ENCODE data around the gene SLMAP.

DNA sequence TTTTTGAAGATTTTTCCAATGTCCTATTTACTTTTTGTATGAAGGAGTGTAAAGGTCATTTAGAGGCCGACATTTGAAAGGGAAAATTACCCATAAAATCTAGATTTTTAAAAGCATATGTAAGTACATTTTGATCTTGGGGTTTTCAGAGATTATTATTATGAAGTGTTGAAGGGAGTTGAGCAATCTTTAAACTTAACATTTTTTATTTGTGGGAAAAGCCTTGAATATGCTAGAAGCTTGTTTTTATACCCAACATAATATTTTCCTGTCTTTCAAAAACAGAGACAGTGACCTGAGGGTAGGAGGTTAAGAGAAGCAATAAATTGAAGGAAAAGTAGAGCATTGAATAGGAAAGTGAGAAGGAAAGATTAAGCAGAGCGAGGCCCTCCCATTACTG, 85.7 kb downstream of the SLMAP start:
- TF ChIP-seq EGR1 (IDR thresholded peaks at IDR 0.05) (no peak), CEBPB (IDR thresholded peaks at IDR 0.05) (no peak), TCF12 (IDR thresholded peaks at IDR 0.05; ENCODE audit: low read depth) (no peak), EP300 (IDR thresholded peaks at IDR 0.05; ENCODE audit: borderline replicate concordance) (no peak), RAD21 (IDR thresholded peaks at IDR 0.05; ENCODE audit: low read depth) (no peak), TAF1 (IDR thresholded peaks at IDR 0.05; ENCODE audit: low read depth) (no peak)
- TF ChIP-seq, protein P1, sequence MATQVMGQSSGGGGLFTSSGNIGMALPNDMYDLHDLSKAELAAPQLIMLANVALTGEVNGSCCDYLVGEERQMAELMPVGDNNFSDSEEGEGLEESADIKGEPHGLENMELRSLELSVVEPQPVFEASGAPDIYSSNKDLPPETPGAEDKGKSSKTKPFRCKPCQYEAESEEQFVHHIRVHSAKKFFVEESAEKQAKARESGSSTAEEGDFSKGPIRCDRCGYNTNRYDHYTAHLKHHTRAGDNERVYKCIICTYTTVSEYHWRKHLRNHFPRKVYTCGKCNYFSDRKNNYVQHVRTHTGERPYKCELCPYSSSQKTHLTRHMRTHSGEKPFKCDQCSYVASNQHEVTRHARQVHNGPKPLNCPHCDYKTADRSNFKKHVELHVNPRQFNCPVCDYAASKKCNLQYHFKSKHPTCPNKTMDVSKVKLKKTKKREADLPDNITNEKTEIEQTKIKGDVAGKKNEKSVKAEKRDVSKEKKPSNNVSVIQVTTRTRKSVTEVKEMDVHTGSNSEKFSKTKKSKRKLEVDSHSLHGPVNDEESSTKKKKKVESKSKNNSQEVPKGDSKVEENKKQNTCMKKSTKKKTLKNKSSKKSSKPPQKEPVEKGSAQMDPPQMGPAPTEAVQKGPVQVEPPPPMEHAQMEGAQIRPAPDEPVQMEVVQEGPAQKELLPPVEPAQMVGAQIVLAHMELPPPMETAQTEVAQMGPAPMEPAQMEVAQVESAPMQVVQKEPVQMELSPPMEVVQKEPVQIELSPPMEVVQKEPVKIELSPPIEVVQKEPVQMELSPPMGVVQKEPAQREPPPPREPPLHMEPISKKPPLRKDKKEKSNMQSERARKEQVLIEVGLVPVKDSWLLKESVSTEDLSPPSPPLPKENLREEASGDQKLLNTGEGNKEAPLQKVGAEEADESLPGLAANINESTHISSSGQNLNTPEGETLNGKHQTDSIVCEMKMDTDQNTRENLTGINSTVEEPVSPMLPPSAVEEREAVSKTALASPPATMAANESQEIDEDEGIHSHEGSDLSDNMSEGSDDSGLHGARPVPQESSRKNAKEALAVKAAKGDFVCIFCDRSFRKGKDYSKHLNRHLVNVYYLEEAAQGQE (IDR thresholded peaks at IDR 0.05; ENCODE audit: low read depth), result no peak
